ENCODE measurements around the gene MICAL2. TPM values are rescaled to one million over a fixed set of nuclear protein-coding genes. Genes with fewer than 3 reads are reported as not detected.

The MICAL2 gene
- total and polyA plus RNA-seq, 7 donors = 6.8 to 45.7 (median 15.0) TPM

DNA sequence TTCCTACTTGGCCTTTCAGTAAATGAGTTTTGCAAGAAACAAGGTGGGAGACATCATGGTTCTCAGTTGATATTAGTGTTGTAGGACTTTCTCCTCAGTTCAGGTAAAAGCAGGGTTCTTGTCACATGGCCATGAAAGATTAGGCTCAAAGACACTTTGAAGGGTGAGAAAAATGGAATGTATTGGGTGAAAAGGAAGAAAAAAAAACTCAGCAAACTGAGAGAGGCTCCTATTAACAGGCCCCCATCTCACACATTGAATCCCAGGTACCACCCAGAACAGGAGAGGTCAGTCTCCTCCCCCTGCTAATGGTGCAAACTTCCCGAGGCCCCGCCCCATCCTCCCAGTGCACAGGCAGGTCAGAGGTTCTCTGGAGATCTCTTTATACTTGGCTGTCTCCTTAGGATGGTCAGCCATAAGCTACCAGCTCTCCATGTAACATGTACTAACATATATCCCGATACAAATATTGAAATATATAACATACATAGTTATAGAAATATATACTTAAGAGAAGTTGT, 62.2 kb downstream of the MICAL2 start:
- DNase-seq (no peak), ATAC-seq (no peak)
- Histone ChIP-seq H3K36me3 (ENCODE audit: insufficient read depth in 1 of 2, low read depth in 1 of 2) (no peaks in the 10 kb centered on the region), H3K27ac (no peak overlapping the region), H3K4me3 (no peak overlapping the region), H3K9me3 (no peaks in the 10 kb centered on the region), H3K27me3 (ENCODE audit: insufficient read depth in 3 of 3, low read length in 2 of 3) (no peaks in the 10 kb centered on the region), H3K4me1 (no peaks in the 10 kb centered on the region)
- 84 to 87% (median 85%) methylated on average over 3 of the region's 3 CpGs for WGBS, 3 donors
- TF ChIP-seq, protein P1, sequence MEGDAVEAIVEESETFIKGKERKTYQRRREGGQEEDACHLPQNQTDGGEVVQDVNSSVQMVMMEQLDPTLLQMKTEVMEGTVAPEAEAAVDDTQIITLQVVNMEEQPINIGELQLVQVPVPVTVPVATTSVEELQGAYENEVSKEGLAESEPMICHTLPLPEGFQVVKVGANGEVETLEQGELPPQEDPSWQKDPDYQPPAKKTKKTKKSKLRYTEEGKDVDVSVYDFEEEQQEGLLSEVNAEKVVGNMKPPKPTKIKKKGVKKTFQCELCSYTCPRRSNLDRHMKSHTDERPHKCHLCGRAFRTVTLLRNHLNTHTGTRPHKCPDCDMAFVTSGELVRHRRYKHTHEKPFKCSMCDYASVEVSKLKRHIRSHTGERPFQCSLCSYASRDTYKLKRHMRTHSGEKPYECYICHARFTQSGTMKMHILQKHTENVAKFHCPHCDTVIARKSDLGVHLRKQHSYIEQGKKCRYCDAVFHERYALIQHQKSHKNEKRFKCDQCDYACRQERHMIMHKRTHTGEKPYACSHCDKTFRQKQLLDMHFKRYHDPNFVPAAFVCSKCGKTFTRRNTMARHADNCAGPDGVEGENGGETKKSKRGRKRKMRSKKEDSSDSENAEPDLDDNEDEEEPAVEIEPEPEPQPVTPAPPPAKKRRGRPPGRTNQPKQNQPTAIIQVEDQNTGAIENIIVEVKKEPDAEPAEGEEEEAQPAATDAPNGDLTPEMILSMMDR (IDR thresholded peaks at IDR 0.05) = no peak
- intact Hi-C loops (cut with DNase I) = no loop called here

DNA sequence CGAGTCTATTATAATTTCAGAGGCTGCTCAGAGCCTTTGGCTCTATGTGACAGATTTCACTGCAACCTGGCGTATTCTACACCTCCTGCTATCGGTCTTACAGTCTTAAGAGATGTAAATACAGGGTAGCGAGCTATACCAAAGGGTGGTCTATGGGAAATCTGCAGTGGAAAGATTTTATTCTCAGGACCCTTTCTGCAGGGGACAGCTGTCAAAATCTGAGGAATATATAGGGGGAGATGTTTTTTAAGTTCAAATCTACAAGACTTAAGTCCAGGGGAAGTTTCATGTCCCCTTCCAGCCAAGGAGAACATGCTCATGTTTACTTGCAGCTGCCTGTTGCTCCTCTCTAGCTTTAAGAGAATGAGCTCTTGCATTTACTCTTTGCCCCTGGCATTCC, 62.7 kb downstream of the MICAL2 start:
- 88 to 93% (median 92%) methylated on average over 4 of the region's 4 CpGs for WGBS, 3 donors
- Histone ChIP-seq H3K27ac (no peak overlapping the region), H3K4me3 (no peak overlapping the region), H3K36me3 (ENCODE audit: insufficient read depth in 1 of 2, low read depth in 1 of 2) (no peaks in the 10 kb centered on the region), H3K27me3 (ENCODE audit: insufficient read depth in 3 of 3, low read length in 2 of 3) (no peaks in the 10 kb centered on the region), H3K4me1 (no peaks in the 10 kb centered on the region), H3K9me3 (no peaks in the 10 kb centered on the region)
- DNase-seq = no peak
- intact Hi-C loops (cut with DNase I) = no loop called here
- TF ChIP-seq, protein P1 (IDR thresholded peaks at IDR 0.05) = no peak
- no peak for ATAC-seq

DNA sequence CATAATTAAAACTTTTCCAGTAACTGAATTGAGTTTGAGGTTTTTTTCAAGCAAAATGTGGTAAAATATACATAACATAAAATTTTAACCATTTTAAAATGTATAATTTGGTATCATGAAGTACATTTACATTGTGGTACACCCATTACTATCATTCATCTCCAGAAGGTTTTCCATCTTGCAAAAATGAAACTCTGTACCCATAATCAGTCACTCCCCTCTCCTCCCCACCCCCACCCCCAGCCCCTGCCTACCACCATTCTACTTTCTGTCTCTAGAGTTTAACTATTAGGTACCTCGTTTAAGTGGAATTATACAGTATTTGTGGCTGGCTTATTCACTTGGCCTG, 63.7 kb downstream of the MICAL2 start:
- Histone ChIP-seq H3K9me3 (no peaks in the 10 kb centered on the region), H3K4me1 (no peaks in the 10 kb centered on the region), H3K27ac (no peak overlapping the region), H3K4me3 (no peak overlapping the region), H3K36me3 (ENCODE audit: insufficient read depth in 1 of 2, low read depth in 1 of 2) (no peaks in the 10 kb centered on the region), H3K27me3 (ENCODE audit: insufficient read depth in 3 of 3, low read length in 2 of 3) (no peaks in the 10 kb centered on the region)
- WGBS, 3 donors = 52 to 75% (median 62%) methylated on average over 1 of the region's 1 CpG
- ATAC-seq (no peak), DNase-seq (no peak)
- TF ChIP-seq, protein P1 (IDR thresholded peaks at IDR 0.05) = no peak
- intact Hi-C loops (cut with DNase I) = no loop called here

DNA sequence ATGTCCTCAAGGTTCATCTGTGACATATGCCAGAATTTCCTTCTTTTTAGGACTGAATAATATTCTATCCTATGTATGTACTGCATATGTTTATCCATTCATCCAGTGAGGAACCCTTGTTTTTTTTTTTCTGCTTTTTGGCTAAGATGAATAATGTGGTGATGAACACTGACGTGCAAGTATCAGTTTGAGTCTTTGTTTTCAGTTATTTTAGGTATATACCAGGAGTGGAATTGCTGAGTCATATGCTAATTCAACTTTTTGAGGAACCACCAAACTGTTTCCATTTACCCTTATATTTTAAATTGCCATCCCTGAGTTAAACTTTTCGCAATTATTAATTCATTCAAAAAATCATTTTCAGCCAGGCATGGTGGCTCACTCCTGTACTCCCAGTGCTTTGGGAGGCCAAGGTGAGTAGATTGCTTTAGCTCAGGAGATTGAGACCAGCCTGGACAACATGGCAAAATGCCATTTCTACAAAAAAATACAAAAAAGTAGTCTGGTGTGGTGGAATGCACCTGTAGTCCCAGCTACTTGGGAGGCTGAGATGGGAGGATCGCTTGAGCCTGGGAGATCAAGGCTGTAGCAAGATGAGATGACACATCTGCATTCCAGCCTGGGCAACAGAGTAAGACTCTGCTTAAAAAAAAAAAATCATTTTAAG, 64.2 kb downstream of the MICAL2 start:
- TF ChIP-seq, protein P1 (IDR thresholded peaks at IDR 0.05) = no peak
- H3K27me3 ChIP-seq (ENCODE audit: insufficient read depth in 3 of 3, low read length in 2 of 3) = no peaks in the 10 kb centered on the region
- H3K27ac ChIP-seq = no peak overlapping the region
- no peak for ATAC-seq
- no peaks in the 10 kb centered on the region for H3K9me3 ChIP-seq
- intact Hi-C loops (cut with DNase I) = no loop called here
- no peaks in the 10 kb centered on the region for H3K36me3 ChIP-seq (ENCODE audit: insufficient read depth in 1 of 2, low read depth in 1 of 2)
- H3K4me3 ChIP-seq = no peak overlapping the region
- DNase-seq = no peak
- 94 to 98% (median 94%) methylated on average over 3 of the region's 3 CpGs for WGBS, 3 donors
- H3K4me1 ChIP-seq = no peaks in the 10 kb centered on the region

Data from psoas muscle (tissue), 8 donors.